AG04449 (cell line): Measurements from ENCODE around the gene DYRK4.

ENCODE experiments used
- CTCF ChIA-PET: fragments of 350-600 bp; formaldehyde crosslinking; extraction: SDS; loops from one replicate; lab custom pipeline; 2021; ENCODE audit warnings: antibody characterized with exemption; lab: Yijun Ruan, JAX
- POLR2A ChIA-PET: fragments of 400-600, 350-600 bp; formaldehyde crosslinking; extraction: SDS; loops from one replicate; lab custom pipeline; 2020; ENCODE audit warnings: antibody characterized with exemption, inconsistent platforms; lab: Yijun Ruan, JAX
- DNase-seq: peaks from one replicate; pipeline ENCODE4 v3.0.0-alpha.2; 2010; ENCODE audit warnings: low read depth, low spot score
- H3K4me3 ChIP-seq: 2 replicates; pipeline ENCODE4 v1.5.1; 2011; ENCODE audit warnings: low read depth, mild to moderate bottlenecking, control low read depth, low read length
- CTCF ChIP-seq: IDR thresholded peaks from one replicate; pipeline ENCODE4 v1.5.1; 2011; ENCODE audit warnings: mild to moderate bottlenecking, moderate library complexity, low read length, control low read depth, inconsistent platforms; ENCODE audit not compliant: insufficient read depth; ENCODE audit errors: missing control alignments

Gene DYRK4

DNA sequence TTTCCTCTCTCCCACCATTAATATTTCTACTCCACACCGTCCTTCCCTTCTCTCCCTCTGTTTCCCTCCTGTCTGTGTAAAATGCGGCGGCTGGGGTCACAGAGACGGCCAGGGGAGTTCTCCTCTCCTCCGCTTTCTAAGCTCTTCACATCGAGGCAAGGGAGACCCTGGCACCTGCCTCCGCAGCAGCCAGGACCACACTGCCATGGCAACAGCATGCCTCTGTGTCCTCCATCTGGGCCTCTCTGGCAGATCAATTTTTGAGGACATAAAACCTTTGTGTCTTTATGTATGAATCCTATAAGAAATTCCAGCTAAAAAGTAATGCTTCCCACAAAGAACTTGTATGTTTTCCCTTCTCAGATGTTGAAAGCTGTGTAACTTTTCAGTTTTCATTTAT lies 41.4 kb downstream of the DYRK4 start:
- TF ChIP-seq CTCF, result no peak

GRCh38 chr12:4603946-4604345 lies 41.9 kb downstream of the DYRK4 start:
- no peak for TF ChIP-seq CTCF
- ChIA-PET CTCF (interaction anchor here (0.8 to 4.6 kb wide), 12 partner anchors 10 to 279 kb away, joined by 3 to 21 read pairs (median 6); no protein-coding TSS in a partner anchor), POLR2A (interaction anchor here (0.7 kb wide), 1 partner anchor 45 kb away, joined by 6 read pairs; the partner anchor contains the start of genes AKAP3 and NDUFA9)
- no peak for DNase-seq
- no peak overlapping the region for H3K4me3 ChIP-seq

More for the DNA sequence above, 41.4 kb downstream of the DYRK4 start:
- ChIA-PET CTCF (interaction anchor here (1.2 to 4.6 kb wide), 5 partner anchors 13 to 154 kb away, joined by 3 to 21 read pairs (median 7); no protein-coding TSS in a partner anchor), POLR2A (no interaction called here)
- no peak overlapping the region for H3K4me3 ChIP-seq
- DNase-seq, result no peak

DNA sequence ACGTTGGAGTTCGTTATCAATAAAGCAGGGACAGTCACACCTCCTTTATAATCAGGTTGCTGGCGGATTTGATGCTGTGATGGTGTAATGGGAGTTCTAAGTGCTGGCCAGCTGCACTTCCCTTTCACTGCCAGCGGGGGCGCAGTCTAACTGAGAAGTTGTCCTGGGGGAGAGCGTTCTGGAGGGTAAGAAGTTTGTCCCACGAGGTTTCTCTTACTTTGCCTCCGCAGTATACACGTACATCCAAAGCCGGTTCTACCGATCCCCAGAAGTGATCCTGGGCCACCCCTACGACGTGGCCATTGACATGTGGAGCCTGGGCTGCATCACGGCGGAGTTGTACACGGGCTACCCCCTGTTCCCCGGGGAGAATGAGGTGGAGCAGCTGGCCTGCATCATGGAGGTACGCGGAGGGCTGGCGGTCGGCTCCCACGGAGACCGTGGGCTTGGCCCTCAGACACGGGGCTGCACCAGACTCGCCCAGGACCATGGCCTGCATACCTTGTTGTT lies 42.7 kb downstream of the DYRK4 start:
- TF ChIP-seq CTCF, result peak; percentile 96
- CTCF ChIA-PET, result interaction anchor here (0.8 to 4.6 kb wide), 15 partner anchors 9 to 280 kb away, joined by 3 to 21 read pairs (median 6); no protein-coding TSS in a partner anchor
- DNase-seq, result peak; percentile 52
- POLR2A ChIA-PET, result interaction anchor here (0.7 kb wide), 1 partner anchor 44 kb away, joined by 6 read pairs; the partner anchor contains the start of genes AKAP3 and NDUFA9
- peak overlapping the region; percentile 78 for H3K4me3 ChIP-seq

GRCh38 chr12:4607056-4607455 lies 45.0 kb downstream of the DYRK4 start:
- POLR2A ChIA-PET, result no interaction called here
- CTCF ChIA-PET, result interaction anchor here (1.2 kb wide), 1 partner anchor 151 kb away, joined by 3 read pairs; no protein-coding TSS in a partner anchor
- no peak for TF ChIP-seq CTCF
- no peak overlapping the region for H3K4me3 ChIP-seq
- no peak for DNase-seq

- DNase-seq, result no peak
- no peak for TF ChIP-seq CTCF
- POLR2A ChIA-PET, result no interaction called here
- no peak overlapping the region for H3K4me3 ChIP-seq
- CTCF ChIA-PET, result interaction anchor here (0.9 to 1.3 kb wide), 2 partner anchors 9 to 11 kb away, joined by 3 to 4 read pairs; no protein-coding TSS in a partner anchor
Measured at GRCh38 chr12:4609071-4609470, 47.1 kb downstream of the DYRK4 start.

- POLR2A ChIA-PET, result no interaction called here
Measured at GRCh38 chr12:4610481-4610880, 48.5 kb downstream of the DYRK4 start.

More at GRCh38 chr12:4610481-4610880, 48.5 kb downstream of the DYRK4 start:
- no peak overlapping the region for H3K4me3 ChIP-seq
- DNase-seq, result no peak
- CTCF ChIA-PET, result no interaction called here
- TF ChIP-seq CTCF, result no peak
